Measurements from ENCODE around the gene NLE1. TPM values are rescaled to one million over a fixed set of nuclear protein-coding genes. Genes with fewer than 3 reads are reported as not detected.

Gene NLE1
- total and polyA plus RNA-seq, 2 donors (not counting 1 experiment from before 2014, with no cell fraction given), result 16.5 to 17.5 TPM

DNA sequence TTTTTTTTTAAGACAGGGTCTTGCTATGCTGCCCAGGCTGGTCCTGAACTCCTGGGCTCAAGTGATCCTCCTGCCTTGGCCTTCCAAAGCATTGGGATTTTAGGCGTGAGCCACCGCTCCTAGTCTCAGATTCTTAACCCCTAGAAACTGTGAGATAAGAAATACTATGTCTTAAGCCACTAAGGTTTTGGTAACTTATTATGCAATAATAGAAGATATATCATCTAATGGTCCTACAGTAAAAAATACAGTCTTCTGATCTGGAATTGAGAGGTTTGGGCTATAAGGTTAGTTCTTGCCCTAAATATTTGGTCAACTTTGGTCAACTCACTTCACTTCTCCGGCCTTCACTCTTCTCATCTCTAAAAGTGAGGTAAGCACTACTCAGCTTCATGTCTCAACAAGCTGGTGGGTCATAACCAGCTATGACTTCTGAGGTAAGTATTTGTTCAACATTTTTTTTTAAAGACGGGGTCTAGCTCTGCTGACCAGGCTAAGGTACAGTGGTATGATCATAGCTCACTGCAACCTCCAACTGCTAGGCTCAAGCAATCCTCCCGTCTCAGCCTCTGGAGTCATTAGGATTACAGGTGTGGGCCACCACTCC, 37.2 kb downstream of the NLE1 start:
- whole genome bisulfite sequencing (ENCODE audit: insufficient coverage), result no CpG with 5 or more reads among the region's 5 CpGs
- POLR2A ChIA-PET, result no interaction called here
- Mint-ChIP-seq H3K9me3 (ENCODE audit: insufficient read depth) (no peaks in the 10 kb centered on the region), H3K4me1 (no peaks in the 10 kb centered on the region), H3K27me3 (no peaks in the 10 kb centered on the region), H3K27ac (no peak overlapping the region), H3K4me3 (no peak overlapping the region)
- H3K79me2 ChIP-seq (ENCODE audit: control insufficient read depth, insufficient read depth, low read length), result no peaks in the 10 kb centered on the region
- H3K4me2 ChIP-seq (replicated peaks; ENCODE audit: low read depth, low read length, poor library complexity, severe bottlenecking), result no peak overlapping the region
- H4K20me1 ChIP-seq (ENCODE audit: control insufficient read depth, insufficient read depth, low read length, poor library complexity, severe bottlenecking), result no peaks in the 10 kb centered on the region
- peaks cover 0 to 3% (median 0%) of the 10 kb centered on the region in 3 donors for H3K9me3 ChIP-seq (ENCODE audit: control extremely low read depth in 1 of 3, control insufficient read depth in 2 of 3, insufficient read depth in 1 of 3, low read length in 2 of 3)
- TF ChIP-seq, protein P1, sequence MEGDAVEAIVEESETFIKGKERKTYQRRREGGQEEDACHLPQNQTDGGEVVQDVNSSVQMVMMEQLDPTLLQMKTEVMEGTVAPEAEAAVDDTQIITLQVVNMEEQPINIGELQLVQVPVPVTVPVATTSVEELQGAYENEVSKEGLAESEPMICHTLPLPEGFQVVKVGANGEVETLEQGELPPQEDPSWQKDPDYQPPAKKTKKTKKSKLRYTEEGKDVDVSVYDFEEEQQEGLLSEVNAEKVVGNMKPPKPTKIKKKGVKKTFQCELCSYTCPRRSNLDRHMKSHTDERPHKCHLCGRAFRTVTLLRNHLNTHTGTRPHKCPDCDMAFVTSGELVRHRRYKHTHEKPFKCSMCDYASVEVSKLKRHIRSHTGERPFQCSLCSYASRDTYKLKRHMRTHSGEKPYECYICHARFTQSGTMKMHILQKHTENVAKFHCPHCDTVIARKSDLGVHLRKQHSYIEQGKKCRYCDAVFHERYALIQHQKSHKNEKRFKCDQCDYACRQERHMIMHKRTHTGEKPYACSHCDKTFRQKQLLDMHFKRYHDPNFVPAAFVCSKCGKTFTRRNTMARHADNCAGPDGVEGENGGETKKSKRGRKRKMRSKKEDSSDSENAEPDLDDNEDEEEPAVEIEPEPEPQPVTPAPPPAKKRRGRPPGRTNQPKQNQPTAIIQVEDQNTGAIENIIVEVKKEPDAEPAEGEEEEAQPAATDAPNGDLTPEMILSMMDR (IDR thresholded peaks at IDR 0.05), result no peak
- no peak for TF ChIP-seq EZH2 (IDR thresholded peaks at IDR 0.05; ENCODE audit: borderline replicate concordance, insufficient read depth, low read depth, low read length, poor library complexity, severe bottlenecking)
- H3K4me1 ChIP-seq (ENCODE audit: control insufficient read depth in 2 of 2, insufficient read depth in 2 of 2, low read length in 2 of 2), result no peaks in the 10 kb centered on the region
- CTCF ChIA-PET, result interaction anchor here (1.7 kb wide), 1 partner anchor 15 kb away, joined by 5 read pairs; no protein-coding TSS in a partner anchor
- ATAC-seq (ENCODE audit: low read depth) (no peak), DNase-seq (no peak)
- H3K27me3 ChIP-seq (replicated peaks in 1 of 4; ENCODE audit: control extremely low read depth in 1 of 4, control insufficient read depth in 3 of 4, insufficient read depth in 4 of 4, low read length in 3 of 4), result no peaks in the 10 kb centered on the region
- no peak overlapping the region for H3K4me3 ChIP-seq (ENCODE audit: control extremely low read depth in 1 of 5, extremely low read depth in 1 of 5, insufficient read depth in 1 of 5, low read depth in 2 of 5, low read length in 4 of 5)
- no peak overlapping the region for H3K27ac ChIP-seq (ENCODE audit: low read length in 2 of 2)
- no peak overlapping the region for H2AFZ ChIP-seq (ENCODE audit: insufficient read depth, low read depth, low read length, poor library complexity, severe bottlenecking)
- H3K9ac ChIP-seq (ENCODE audit: low read length), result no peak overlapping the region
- intact Hi-C loops (cut with micrococcal nuclease), result no loop called here
- peaks cover 8 to 39% of the 10 kb centered on the region in 2 experiments for H3K36me3 ChIP-seq (replicated peaks in 1 of 2; ENCODE audit: control extremely low read depth in 1 of 2, control insufficient read depth in 1 of 2, extremely low read depth in 1 of 2, insufficient read depth in 2 of 2, low read length in 1 of 2)

DNA sequence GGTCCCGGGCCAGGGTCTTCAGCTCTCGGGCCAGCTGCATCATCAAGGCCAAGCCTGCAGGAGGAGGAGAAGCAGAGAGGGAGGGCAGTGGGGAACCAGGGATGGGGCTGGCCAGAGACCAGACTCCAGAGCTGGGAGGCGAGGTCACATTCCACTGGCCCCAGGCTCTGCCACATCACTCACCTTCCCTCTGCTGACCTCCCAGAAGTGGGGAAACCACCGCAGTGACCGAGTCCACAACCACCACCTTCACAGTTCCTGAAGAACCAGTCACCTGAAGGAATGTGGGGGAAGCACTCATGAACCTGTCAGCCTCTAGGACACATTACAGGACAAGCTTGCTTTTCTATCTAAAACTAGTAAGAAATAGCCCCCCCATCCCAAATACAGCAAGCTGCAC, 38.8 kb downstream of the NLE1 start:
- DNase-seq (no peak), ATAC-seq (ENCODE audit: low read depth) (no peak)
- peaks cover 8 to 45% of the 10 kb centered on the region in 2 experiments for H3K36me3 ChIP-seq (replicated peaks in 1 of 2; ENCODE audit: control extremely low read depth in 1 of 2, control insufficient read depth in 1 of 2, extremely low read depth in 1 of 2, insufficient read depth in 2 of 2, low read length in 1 of 2)
- no peaks in the 10 kb centered on the region for H4K20me1 ChIP-seq (ENCODE audit: control insufficient read depth, insufficient read depth, low read length, poor library complexity, severe bottlenecking)
- POLR2A ChIA-PET, result interaction anchor here (0.6 kb wide), 1 partner anchor 40 kb away, joined by 5 read pairs; no protein-coding TSS in a partner anchor
- Mint-ChIP-seq H3K27me3 (no peaks in the 10 kb centered on the region), H3K9me3 (ENCODE audit: insufficient read depth) (no peaks in the 10 kb centered on the region), H3K27ac (no peak overlapping the region), H3K4me3 (no peak overlapping the region), H3K4me1 (no peaks in the 10 kb centered on the region)
- H3K9me3 ChIP-seq (ENCODE audit: control extremely low read depth in 1 of 3, control insufficient read depth in 2 of 3, insufficient read depth in 1 of 3, low read length in 2 of 3), result peaks cover 0 to 3% (median 0%) of the 10 kb centered on the region in 3 donors
- H3K27me3 ChIP-seq (replicated peaks in 1 of 4; ENCODE audit: control extremely low read depth in 1 of 4, control insufficient read depth in 3 of 4, insufficient read depth in 4 of 4, low read length in 3 of 4), result no peaks in the 10 kb centered on the region
- no peak overlapping the region for H3K4me2 ChIP-seq (replicated peaks; ENCODE audit: low read depth, low read length, poor library complexity, severe bottlenecking)
- H3K9ac ChIP-seq (ENCODE audit: low read length), result no peak overlapping the region
- TF ChIP-seq, protein P1 (IDR thresholded peaks at IDR 0.05), result no peak
- no peak for TF ChIP-seq EZH2 (IDR thresholded peaks at IDR 0.05; ENCODE audit: borderline replicate concordance, insufficient read depth, low read depth, low read length, poor library complexity, severe bottlenecking)
- no peak overlapping the region for H3K4me3 ChIP-seq (ENCODE audit: control extremely low read depth in 1 of 5, extremely low read depth in 1 of 5, insufficient read depth in 1 of 5, low read depth in 2 of 5, low read length in 4 of 5)
- CTCF ChIA-PET, result interaction anchor here (0.6 to 1.4 kb wide), 3 partner anchors 14 to 409 kb away, joined by 3 to 4 read pairs (median 3); partner anchors contain the start of gene RAD51D
- no peak overlapping the region for H2AFZ ChIP-seq (ENCODE audit: insufficient read depth, low read depth, low read length, poor library complexity, severe bottlenecking)
- no peaks in the 10 kb centered on the region for H3K79me2 ChIP-seq (ENCODE audit: control insufficient read depth, insufficient read depth, low read length)
- no peaks in the 10 kb centered on the region for H3K4me1 ChIP-seq (ENCODE audit: control insufficient read depth in 2 of 2, insufficient read depth in 2 of 2, low read length in 2 of 2)
- intact Hi-C loops (cut with micrococcal nuclease), result no loop called here
- 100% methylated on average over 3 of the region's 5 CpGs for WGBS (ENCODE audit: insufficient coverage)
- H3K27ac ChIP-seq (ENCODE audit: low read length in 2 of 2), result no peak overlapping the region

Measured in B cell (primary cell).